Activated CD8-positive, alpha-beta memory T cell treated with anti-CD3 and anti-CD28 coated beads, Interleukin-2, amount 10 ng/mL, durations not matched to agents 7 days and 5 days (primary cell): ENCODE measurements around the gene SPOP. TPM values are rescaled to one million over a fixed set of nuclear protein-coding genes. Genes with fewer than 3 reads are reported as not detected.
"Not testable (repeated sequence)": the region's sequence is repeated elsewhere in the genome, so short reads cannot be mapped to it uniquely, and the experiment has no call there.

Experiments
- ATAC-seq: fragments of 150-1000 bp; cut with Tn5 transposase; one replicate; pipeline ENCODE4 v1.10.0; 2021; ENCODE audit warnings: moderate library complexity
- CTCF ChIA-PET: fragments of 350-600 bp; sonication (Branson Sonifier 250); formaldehyde crosslinking; loops from one replicate; lab custom pipeline; 2021; ENCODE audit warnings: antibody characterized with exemption; lab: Charles Lee
- DNase-seq: peaks from one replicate; pipeline ENCODE4 v3.0.0-alpha.2; 2020
- H3K27ac Mint-ChIP-seq: one replicate; pipeline ENCODE4 v1.8.0; 2021; ENCODE audit warnings: mild to moderate bottlenecking, mixed read lengths
- H3K27me3 Mint-ChIP-seq: one replicate; pipeline ENCODE4 v1.8.0; 2021; ENCODE audit warnings: mixed read lengths
- H3K36me3 Mint-ChIP-seq: one replicate; pipeline ENCODE4 v1.8.0; 2021; ENCODE audit warnings: mild to moderate bottlenecking, mixed read lengths
- H3K4me1 Mint-ChIP-seq: one replicate; pipeline ENCODE4 v1.8.0; 2021; ENCODE audit warnings: mixed read lengths
- H3K4me3 Mint-ChIP-seq: one replicate; pipeline ENCODE4 v1.8.0; 2021; ENCODE audit warnings: mild to moderate bottlenecking, moderate library complexity, mixed read lengths
- H3K9me3 Mint-ChIP-seq: one replicate; pipeline ENCODE4 v1.8.0; 2022; ENCODE audit warnings: low read depth, mixed read lengths
- total RNA-seq, 2 experiments: library from RNA; stranded (reverse); gene quantifications; one replicate each; pipeline ENCODE4 v1.2.3, GENCODE V29; 2021

The SPOP gene
- total RNA-seq = 10 to 100 TPM; 49.7 to 51.5 TPM

- Mint-ChIP-seq H3K27me3 (peaks cover 5% of the 10 kb centered on the region), H3K36me3 (peaks cover 20% of the 10 kb centered on the region), H3K9me3 (no peaks in the 10 kb centered on the region), H3K27ac (peak within 1 kb of the TSS; percentile 96), H3K4me3 (peak within 1 kb of the TSS; percentile 88), H3K4me1 (peaks cover 37% of the 10 kb centered on the region)
- CTCF ChIA-PET = interaction anchor here (0.8 to 2.2 kb wide), 7 partner anchors 17 to 108 kb away, joined by 3 to 16 read pairs (median 5); partner anchors contain the start of genes NXPH3 and SLC35B1
- DNase-seq (peak; percentile 100), ATAC-seq (peak; percentile 89)
Measured at GRCh38 chr17:49677933-49678847, at the start of gene SPOP. Gene SPOP (minus strand): TSS chr17:49678097. CDS start chr17:49622810, 55,287 bp downstream.

- DNase-seq (no peak), ATAC-seq (no peak)
- Mint-ChIP-seq H3K36me3 (peaks cover 55% of the 10 kb centered on the region), H3K4me3 (no peak overlapping the region), H3K27me3 (no peaks in the 10 kb centered on the region), H3K9me3 (no peaks in the 10 kb centered on the region), H3K4me1 (peaks cover 42% of the 10 kb centered on the region), H3K27ac (no peak overlapping the region)
- CTCF ChIA-PET = interaction anchor here (0.6 to 2.2 kb wide), 3 partner anchors 19 to 45 kb away, joined by 3 to 8 read pairs (median 3); partner anchors contain the start of gene SLC35B1
Measured at GRCh38 chr17:49727380-49727779, 49.5 kb upstream of the SPOP start.

- ATAC-seq (no peak), DNase-seq (no peak)
- no peak overlapping the region for H3K4me3 Mint-ChIP-seq
- peaks cover 32% of the 10 kb centered on the region for H3K4me1 Mint-ChIP-seq
- CTCF ChIA-PET = interaction anchor here (1.0 kb wide), 1 partner anchor 21 kb away, joined by 3 read pairs; no protein-coding TSS in a partner anchor
- no peaks in the 10 kb centered on the region for H3K27me3 Mint-ChIP-seq
- H3K27ac Mint-ChIP-seq = no peak overlapping the region
- peaks cover 48% of the 10 kb centered on the region for H3K36me3 Mint-ChIP-seq
- H3K9me3 Mint-ChIP-seq = no peaks in the 10 kb centered on the region
Measured at GRCh38 chr17:49725452-49726130, 47.7 kb upstream of the SPOP start.

GRCh38 chr17:49724552-49724951 is 46.7 kb upstream of the SPOP start:
- H3K27ac Mint-ChIP-seq, H3K9me3 Mint-ChIP-seq, H3K27me3 Mint-ChIP-seq, H3K4me3 Mint-ChIP-seq, ATAC-seq, DNase-seq: not testable (repeated sequence)
- H3K4me1 Mint-ChIP-seq = peaks cover 26% of the 10 kb centered on the region
- H3K36me3 Mint-ChIP-seq = peaks cover 50% of the 10 kb centered on the region
- CTCF ChIA-PET = interaction anchor here (0.9 to 1.4 kb wide), 2 partner anchors 10 to 15 kb away, joined by 3 to 5 read pairs; no protein-coding TSS in a partner anchor

GRCh38 chr17:49723423-49723822 is 45.5 kb upstream of the SPOP start:
- CTCF ChIA-PET = interaction anchor here (1.4 kb wide), 1 partner anchor 16 kb away, joined by 5 read pairs; no protein-coding TSS in a partner anchor
- no peak for ATAC-seq

GRCh38 chr17:49722066-49722465 is 44.2 kb upstream of the SPOP start:
- H3K27ac Mint-ChIP-seq = no peak overlapping the region
- no peaks in the 10 kb centered on the region for H3K27me3 Mint-ChIP-seq
- CTCF ChIA-PET = interaction anchor here (1.0 to 1.5 kb wide), 3 partner anchors 152 to 275 kb away, joined by 3 to 5 read pairs (median 3); no protein-coding TSS in a partner anchor
- ATAC-seq (no peak), DNase-seq (no peak)
- H3K4me3 Mint-ChIP-seq = no peak overlapping the region
- H3K4me1 Mint-ChIP-seq = peaks cover 24% of the 10 kb centered on the region
- H3K36me3 Mint-ChIP-seq = peaks cover 54% of the 10 kb centered on the region
- no peaks in the 10 kb centered on the region for H3K9me3 Mint-ChIP-seq

More at GRCh38 chr17:49723423-49723822, 45.5 kb upstream of the SPOP start:
- H3K27ac Mint-ChIP-seq = no peak overlapping the region
- H3K27me3 Mint-ChIP-seq = no peaks in the 10 kb centered on the region
- no peaks in the 10 kb centered on the region for H3K9me3 Mint-ChIP-seq
- no peak overlapping the region for H3K4me3 Mint-ChIP-seq
- DNase-seq = no peak
- peaks cover 18% of the 10 kb centered on the region for H3K4me1 Mint-ChIP-seq
- H3K36me3 Mint-ChIP-seq = peaks cover 50% of the 10 kb centered on the region

GRCh38 chr17:49717371-49717861 is 39.5 kb upstream of the SPOP start:
- H3K27ac Mint-ChIP-seq = peak overlapping the region; percentile 84
- H3K27me3 Mint-ChIP-seq = no peaks in the 10 kb centered on the region
- ATAC-seq (peak; percentile 54), DNase-seq (peak; percentile 61)
- peaks cover 56% of the 10 kb centered on the region for H3K36me3 Mint-ChIP-seq
- H3K9me3 Mint-ChIP-seq = no peaks in the 10 kb centered on the region
- H3K4me3 Mint-ChIP-seq = no peak overlapping the region
- CTCF ChIA-PET = interaction anchor here (0.8 to 5.0 kb wide), 7 partner anchors 9 to 280 kb away, joined by 3 to 27 read pairs (median 6); partner anchors contain the start of genes FAM117A and SLC35B1
- H3K4me1 Mint-ChIP-seq = peaks cover 48% of the 10 kb centered on the region

- peak overlapping the region; percentile 84 for H3K27ac Mint-ChIP-seq
- peaks cover 56% of the 10 kb centered on the region for H3K36me3 Mint-ChIP-seq
- ATAC-seq (no peak), DNase-seq (no peak)
- H3K9me3 Mint-ChIP-seq = no peaks in the 10 kb centered on the region
- H3K27me3 Mint-ChIP-seq = no peaks in the 10 kb centered on the region
- H3K4me1 Mint-ChIP-seq = peaks cover 48% of the 10 kb centered on the region
- CTCF ChIA-PET = interaction anchor here (0.8 to 33.6 kb wide), 11 partner anchors 9 to 281 kb away, joined by 3 to 734 read pairs (median 11); partner anchors contain the start of genes FAM117A, NXPH3 and SLC35B1
- H3K4me3 Mint-ChIP-seq = no peak overlapping the region
Measured at GRCh38 chr17:49716668-49717364, 38.9 kb upstream of the SPOP start.

- H3K27ac Mint-ChIP-seq = peak overlapping the region; percentile 84
- H3K27me3 Mint-ChIP-seq = no peaks in the 10 kb centered on the region
- peak overlapping the region; percentile 18 for H3K4me3 Mint-ChIP-seq
- peaks cover 53% of the 10 kb centered on the region for H3K36me3 Mint-ChIP-seq
- H3K9me3 Mint-ChIP-seq = no peaks in the 10 kb centered on the region
- CTCF ChIA-PET = interaction anchor here (0.9 to 33.6 kb wide), 21 partner anchors 8 to 308 kb away, joined by 3 to 734 read pairs (median 6); partner anchors contain the start of genes FAM117A, KAT7, NXPH3 and SLC35B1
- peak; percentile 61 for DNase-seq
- peaks cover 48% of the 10 kb centered on the region for H3K4me1 Mint-ChIP-seq
- peak; percentile 54 for ATAC-seq
Measured at GRCh38 chr17:49715717-49716279, 37.9 kb upstream of the SPOP start.

- peak; percentile 61 for DNase-seq
- no peaks in the 10 kb centered on the region for H3K27me3 Mint-ChIP-seq
- H3K4me3 Mint-ChIP-seq = no peak overlapping the region
Measured at GRCh38 chr17:49715216-49715615, 37.3 kb upstream of the SPOP start.

GRCh38 chr17:49708515-49709183 is 30.8 kb upstream of the SPOP start:
- Mint-ChIP-seq H3K9me3 (no peaks in the 10 kb centered on the region), H3K4me3 (peak overlapping the region; percentile 89), H3K4me1 (peaks cover 43% of the 10 kb centered on the region), H3K27ac (peak overlapping the region; percentile 96), H3K27me3 (no peaks in the 10 kb centered on the region), H3K36me3 (peaks cover 24% of the 10 kb centered on the region)
- no peak for DNase-seq
- CTCF ChIA-PET = interaction anchor here (0.7 to 33.6 kb wide), 34 partner anchors 8 to 386 kb away, joined by 3 to 734 read pairs (median 5); partner anchors contain the start of genes FAM117A, KAT7, NXPH3 and TAC4
- ATAC-seq = no peak

More at GRCh38 chr17:49715216-49715615, 37.3 kb upstream of the SPOP start:
- Mint-ChIP-seq H3K27ac (peak overlapping the region; percentile 84), H3K4me1 (peaks cover 48% of the 10 kb centered on the region), H3K36me3 (peaks cover 53% of the 10 kb centered on the region), H3K9me3 (no peaks in the 10 kb centered on the region)
- peak; percentile 55 for ATAC-seq
- CTCF ChIA-PET = interaction anchor here (0.8 to 33.6 kb wide), 24 partner anchors 9 to 308 kb away, joined by 3 to 734 read pairs (median 4); partner anchors contain the start of genes FAM117A, KAT7 and NXPH3
